WERI-Rb-1 (cell line): ENCODE measurements around the gene FKBP2.

Source experiments
- DNase-seq: peaks from one replicate; pipeline ENCODE4 v3.0.0-alpha.2; 2020
- H3K27ac ChIP-seq: fragments of 250-450 bp; sonication (Bioruptor Pico); 2 replicates; pipeline ENCODE4 v1.5.1; 2020; ENCODE audit warnings: mild to moderate bottlenecking, moderate library complexity
- H3K27me3 ChIP-seq: fragments of 250-450 bp; sonication (Bioruptor Pico); 2 replicates; pipeline ENCODE4 v1.5.1; 2021; ENCODE audit warnings: mild to moderate bottlenecking, low read depth, moderate library complexity; ENCODE audit not compliant: insufficient read depth, severe bottlenecking
- H3K36me3 ChIP-seq: fragments of 250-450 bp; sonication (Bioruptor Pico); 2 replicates; pipeline ENCODE4 v1.5.1; 2020; ENCODE audit warnings: mild to moderate bottlenecking, moderate library complexity
- H3K4me3 ChIP-seq: 2 replicates; pipeline ENCODE4 v1.5.1; 2011; ENCODE audit warnings: low read depth, mild to moderate bottlenecking, control low read depth, low read length
- H3K9me3 ChIP-seq: fragments of 250-450 bp; sonication (Bioruptor Pico); 2 replicates; pipeline ENCODE4 v1.5.1; 2021; ENCODE audit warnings: mild to moderate bottlenecking, moderate library complexity; ENCODE audit not compliant: severe bottlenecking
- TF ChIP-seq, protein P1 (sequence below): IDR thresholded peaks from 2 replicates; pipeline ENCODE4 v1.5.1; 2011; ENCODE audit warnings: low read depth, mild to moderate bottlenecking, control low read depth, inconsistent platforms, low read length

FKBP2 gene

GRCh38 chr11:64275841-64276240 lies 34.9 kb downstream of the FKBP2 start:
- DNase-seq: no peak
- no peaks in the 10 kb centered on the region for H3K27me3 ChIP-seq
- peaks cover 32% of the 10 kb centered on the region for H3K36me3 ChIP-seq
- H3K27ac ChIP-seq: peak overlapping the region; percentile 30
- H3K9me3 ChIP-seq: no peaks in the 10 kb centered on the region
- TF ChIP-seq, protein P1, sequence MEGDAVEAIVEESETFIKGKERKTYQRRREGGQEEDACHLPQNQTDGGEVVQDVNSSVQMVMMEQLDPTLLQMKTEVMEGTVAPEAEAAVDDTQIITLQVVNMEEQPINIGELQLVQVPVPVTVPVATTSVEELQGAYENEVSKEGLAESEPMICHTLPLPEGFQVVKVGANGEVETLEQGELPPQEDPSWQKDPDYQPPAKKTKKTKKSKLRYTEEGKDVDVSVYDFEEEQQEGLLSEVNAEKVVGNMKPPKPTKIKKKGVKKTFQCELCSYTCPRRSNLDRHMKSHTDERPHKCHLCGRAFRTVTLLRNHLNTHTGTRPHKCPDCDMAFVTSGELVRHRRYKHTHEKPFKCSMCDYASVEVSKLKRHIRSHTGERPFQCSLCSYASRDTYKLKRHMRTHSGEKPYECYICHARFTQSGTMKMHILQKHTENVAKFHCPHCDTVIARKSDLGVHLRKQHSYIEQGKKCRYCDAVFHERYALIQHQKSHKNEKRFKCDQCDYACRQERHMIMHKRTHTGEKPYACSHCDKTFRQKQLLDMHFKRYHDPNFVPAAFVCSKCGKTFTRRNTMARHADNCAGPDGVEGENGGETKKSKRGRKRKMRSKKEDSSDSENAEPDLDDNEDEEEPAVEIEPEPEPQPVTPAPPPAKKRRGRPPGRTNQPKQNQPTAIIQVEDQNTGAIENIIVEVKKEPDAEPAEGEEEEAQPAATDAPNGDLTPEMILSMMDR: no peak
- no peak overlapping the region for H3K4me3 ChIP-seq

GRCh38 chr11:64276653-64277431 lies 35.9 kb downstream of the FKBP2 start:
- Histone ChIP-seq H3K27me3 (no peaks in the 10 kb centered on the region), H3K9me3 (no peaks in the 10 kb centered on the region), H3K4me3 (no peak overlapping the region), H3K36me3 (peaks cover 42% of the 10 kb centered on the region), H3K27ac (no peak overlapping the region)
- DNase-seq: no peak
- TF ChIP-seq, protein P1: no peak

DNA sequence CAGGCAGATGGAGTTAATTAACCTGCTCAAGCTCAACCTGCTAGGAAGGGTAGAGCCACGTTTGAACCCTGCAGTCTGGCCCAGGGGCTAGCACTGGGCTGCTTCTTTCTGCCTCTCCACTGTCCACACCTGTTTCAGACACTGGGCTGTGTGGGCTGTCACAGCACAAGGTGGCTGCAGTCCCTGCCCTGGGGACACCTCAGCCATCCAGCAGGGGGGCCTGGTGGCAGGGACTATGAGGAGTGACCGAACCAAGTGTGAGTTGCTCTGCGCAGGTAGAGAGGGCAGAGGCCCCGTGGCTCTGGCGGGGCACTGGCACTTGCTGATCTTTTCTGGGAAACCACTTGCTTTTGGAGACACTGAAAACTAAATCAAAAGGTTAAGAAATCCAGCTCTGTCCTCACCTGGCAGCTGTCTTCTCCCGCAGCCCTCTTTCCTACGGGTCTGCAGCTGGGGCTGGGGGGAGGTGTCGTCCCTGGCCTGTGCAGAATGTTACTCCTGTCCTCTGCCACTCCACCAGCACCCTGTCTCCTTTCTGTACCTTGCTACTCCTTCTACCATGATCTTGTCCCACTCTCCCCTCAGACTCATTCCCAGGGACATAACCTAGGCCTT lies 37.8 kb downstream of the FKBP2 start:
- no peak for DNase-seq
- Histone ChIP-seq H3K27me3 (no peaks in the 10 kb centered on the region), H3K9me3 (no peaks in the 10 kb centered on the region), H3K27ac (no peak overlapping the region), H3K36me3 (peaks cover 56% of the 10 kb centered on the region), H3K4me3 (no peak overlapping the region)
- TF ChIP-seq, protein P1: no peak

DNA sequence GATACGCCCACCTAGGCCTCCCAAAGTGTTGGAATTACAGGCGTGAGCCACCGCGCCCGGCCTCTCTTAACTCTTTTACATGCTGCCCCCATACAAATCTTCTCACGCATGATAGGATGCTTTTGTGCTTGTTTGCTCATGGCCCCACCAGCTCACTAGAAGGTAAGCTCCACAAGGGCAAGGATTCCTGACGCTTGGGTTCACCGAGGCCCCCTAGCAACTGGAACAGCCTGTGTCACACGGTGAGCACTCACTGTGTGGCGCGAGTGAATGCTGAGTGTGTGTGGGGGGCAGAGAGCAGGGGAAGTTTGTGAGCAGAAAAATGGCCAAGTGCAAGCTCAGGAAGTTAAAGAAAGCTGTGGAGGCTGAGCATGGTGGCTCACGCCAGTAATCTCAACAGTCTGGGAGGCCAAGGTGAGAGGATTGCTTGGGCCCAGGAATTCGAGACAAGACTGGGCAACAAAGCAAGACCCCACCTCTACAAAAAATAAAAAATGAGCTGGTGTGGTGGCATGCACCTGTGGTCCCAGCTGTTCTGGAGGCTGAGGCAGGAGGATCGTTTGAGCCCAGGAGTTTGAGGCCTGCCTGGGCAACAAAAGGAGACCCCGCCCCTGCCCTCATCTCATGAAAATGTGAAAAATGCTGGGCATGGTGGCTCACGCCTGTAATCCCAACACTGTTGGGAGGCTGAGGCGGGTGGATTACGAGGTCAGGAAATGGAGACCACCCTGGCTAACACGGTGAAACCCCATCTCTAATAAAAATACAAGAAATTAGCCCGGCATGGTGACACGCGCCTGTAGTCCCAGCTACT lies 41.3 kb downstream of the FKBP2 start:
- H3K27ac ChIP-seq: no peak overlapping the region
- no peaks in the 10 kb centered on the region for H3K27me3 ChIP-seq
- no peak for DNase-seq
- peaks cover 47% of the 10 kb centered on the region for H3K36me3 ChIP-seq
- TF ChIP-seq, protein P1: no peak
- H3K4me3 ChIP-seq: no peak overlapping the region
- H3K9me3 ChIP-seq: no peaks in the 10 kb centered on the region

DNA sequence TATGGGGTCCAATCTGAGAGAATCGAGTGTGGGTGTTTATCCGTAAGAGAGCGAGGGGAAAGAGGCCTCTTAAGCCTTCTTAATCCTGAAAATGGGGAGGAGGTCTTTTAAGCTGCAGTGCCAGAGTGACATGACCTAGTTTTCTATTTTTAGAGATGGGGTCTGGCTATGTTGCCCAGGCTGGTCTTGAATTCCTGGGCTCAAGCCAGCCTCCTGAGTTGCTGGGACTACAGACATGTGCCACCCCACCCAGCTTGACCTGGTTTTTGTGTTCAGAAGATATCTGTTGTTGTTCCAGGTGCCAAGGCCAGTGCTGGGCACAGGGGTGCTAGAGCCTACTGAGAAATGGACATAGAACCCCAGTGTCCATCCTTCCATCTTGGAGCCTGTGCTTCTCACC lies 42.2 kb downstream of the FKBP2 start:
- DNase-seq: no peak
- TF ChIP-seq, protein P1: no peak
- H3K4me3 ChIP-seq: no peak overlapping the region
- no peaks in the 10 kb centered on the region for H3K9me3 ChIP-seq
- H3K36me3 ChIP-seq: peaks cover 39% of the 10 kb centered on the region
- peak overlapping the region; percentile 56; the same call in 1 of the 2 replicates for H3K27ac ChIP-seq
- H3K27me3 ChIP-seq: no peaks in the 10 kb centered on the region
